Stimulated activated CD8-positive, alpha-beta memory T cell treated with anti-CD3 and anti-CD28 coated beads, Interleukin-4, amount 100 ng/mL, for 4 hours (primary cell): ENCODE results near the gene MATN1.

ENCODE experiments used
- DNase-seq, 2 donors: peaks; one replicate each; pipeline ENCODE4 v3.0.0-alpha.2; 2020; ENCODE audit warnings: low read depth in 2 of 2, low spot score in 1 of 2

MATN1 gene

GRCh38 chr1:30732277-30732996, 9.1 kb upstream of the MATN1 start:
- DNase-seq: no peak

DNA sequence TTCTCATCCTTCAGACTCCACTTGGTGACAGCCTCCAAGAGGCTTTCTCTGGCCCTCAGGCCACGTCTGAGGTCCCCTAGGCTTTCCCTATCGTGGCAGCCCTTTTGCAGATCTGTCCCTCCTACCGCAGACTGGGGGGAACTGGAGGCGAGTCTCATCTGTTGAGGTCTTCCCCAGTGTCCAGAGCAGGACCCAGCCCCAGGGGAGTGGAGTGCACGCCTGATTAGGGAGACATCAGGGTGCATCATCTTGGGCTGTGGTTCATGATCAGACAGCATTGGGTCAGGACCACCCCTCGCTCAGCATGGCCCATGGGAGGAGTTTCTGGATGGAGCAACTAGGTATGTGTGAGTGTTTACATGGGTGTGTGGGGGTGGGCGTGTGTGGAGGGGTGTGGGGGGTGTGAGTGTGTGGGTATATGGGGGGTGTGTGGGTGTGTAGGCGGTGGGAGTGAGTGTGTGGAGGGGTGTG, 8.5 kb upstream of the MATN1 start:
- no peak for DNase-seq

GRCh38 chr1:30731109-30731805, 7.9 kb upstream of the MATN1 start:
- no peak for DNase-seq

GRCh38 chr1:30730346-30731108, 7.1 kb upstream of the MATN1 start:
- no peak for DNase-seq

- DNase-seq: no peak
These were observed 6.5 kb upstream of the MATN1 start for GRCh38 chr1:30729901-30730300.

DNA sequence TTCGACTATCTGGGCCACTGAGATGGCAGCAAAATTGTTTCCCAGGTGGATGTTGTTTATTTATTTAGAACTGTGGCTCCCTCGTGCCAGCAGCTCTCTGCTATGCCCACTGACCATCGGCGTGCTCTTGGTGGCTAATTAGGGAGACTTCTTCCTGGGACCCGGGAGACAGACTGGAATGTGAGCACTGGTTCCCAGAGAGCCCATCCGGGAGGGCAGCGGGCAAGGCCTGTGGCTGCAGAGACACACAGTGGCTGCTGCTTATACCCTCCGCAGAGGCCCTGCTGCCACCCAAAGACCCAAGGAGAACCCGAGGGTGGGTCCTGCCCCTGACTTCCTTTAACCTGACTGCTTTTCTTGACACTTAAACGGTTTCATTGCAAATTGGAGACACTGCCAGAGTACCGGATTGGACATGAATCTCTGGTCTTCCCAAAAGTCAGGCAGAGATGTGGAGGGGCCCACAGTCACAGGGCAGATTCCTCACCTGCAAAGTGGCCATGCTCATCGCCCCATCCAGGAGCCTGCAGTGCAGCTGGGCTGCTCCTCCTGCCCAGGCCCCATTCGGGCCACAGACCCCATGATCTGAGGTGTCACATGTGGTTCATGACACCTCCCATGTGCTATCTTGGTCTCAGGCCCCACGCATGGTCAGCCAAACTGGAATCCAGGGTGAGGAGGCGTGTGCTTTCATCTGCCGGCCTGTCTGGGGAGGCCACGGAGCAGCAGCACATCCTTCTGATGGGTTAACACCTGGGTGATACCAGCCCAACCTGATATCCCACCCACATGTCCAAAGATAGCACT, 5.7 kb upstream of the MATN1 start:
- no peak for DNase-seq

- DNase-seq: no peak
These were observed 5.0 kb upstream of the MATN1 start for GRCh38 chr1:30728340-30728739.

DNA sequence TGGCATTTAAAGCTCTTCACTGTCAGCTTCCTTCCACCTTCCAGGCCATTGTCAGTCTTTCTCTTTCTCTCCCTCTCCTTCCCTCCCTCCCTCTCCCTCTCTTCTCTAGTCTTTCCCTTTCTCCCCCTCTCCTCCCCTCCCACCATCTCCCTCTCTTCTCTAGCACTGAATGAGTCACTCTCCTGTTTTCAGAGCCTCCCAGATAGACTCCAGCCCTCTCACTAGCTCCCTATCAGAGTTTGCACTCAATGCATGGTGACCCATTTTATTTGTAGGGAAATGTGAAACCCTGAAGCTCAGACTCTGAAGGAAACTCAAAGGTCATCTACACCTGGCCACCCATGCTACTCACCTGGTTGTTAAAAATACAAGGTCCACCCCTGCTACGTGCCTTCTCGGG, 4.4 kb upstream of the MATN1 start:
- DNase-seq: no peak

GRCh38 chr1:30726773-30727684, 3.6 kb upstream of the MATN1 start:
- no peak for DNase-seq

GRCh38 chr1:30726236-30726635, 2.9 kb upstream of the MATN1 start:
- no peak for DNase-seq

DNA sequence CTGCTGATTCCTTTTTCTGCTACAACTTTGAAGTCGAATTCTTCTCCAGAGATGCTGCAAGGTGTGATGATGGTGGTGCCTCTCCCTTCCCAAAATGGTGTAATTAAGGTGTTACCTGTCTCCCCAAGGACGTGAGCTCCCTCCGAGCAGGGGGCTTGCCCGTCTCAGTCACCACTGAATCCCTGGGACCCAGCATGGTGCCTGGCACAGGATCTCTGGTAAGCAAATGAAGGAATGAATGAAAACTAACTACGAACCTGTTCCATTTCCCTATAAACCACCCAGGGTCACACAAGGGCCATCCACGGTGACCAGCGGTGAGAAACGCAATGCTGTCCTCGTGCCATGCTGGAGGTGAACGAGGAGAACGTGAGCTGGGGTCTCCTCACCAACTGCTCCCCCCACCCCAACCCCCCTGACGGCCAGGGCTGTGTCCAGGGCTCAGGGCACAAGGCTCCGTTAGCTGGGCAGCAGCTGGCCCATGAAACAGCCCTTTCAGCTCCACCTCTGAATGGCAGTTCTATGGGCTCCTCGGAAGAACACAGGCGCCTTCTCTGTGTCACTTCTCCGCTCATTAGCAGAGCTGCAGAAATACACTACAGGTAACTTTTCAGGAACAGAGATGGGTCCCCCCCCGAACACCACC, 2.2 kb upstream of the MATN1 start:
- no peak for DNase-seq

DNA sequence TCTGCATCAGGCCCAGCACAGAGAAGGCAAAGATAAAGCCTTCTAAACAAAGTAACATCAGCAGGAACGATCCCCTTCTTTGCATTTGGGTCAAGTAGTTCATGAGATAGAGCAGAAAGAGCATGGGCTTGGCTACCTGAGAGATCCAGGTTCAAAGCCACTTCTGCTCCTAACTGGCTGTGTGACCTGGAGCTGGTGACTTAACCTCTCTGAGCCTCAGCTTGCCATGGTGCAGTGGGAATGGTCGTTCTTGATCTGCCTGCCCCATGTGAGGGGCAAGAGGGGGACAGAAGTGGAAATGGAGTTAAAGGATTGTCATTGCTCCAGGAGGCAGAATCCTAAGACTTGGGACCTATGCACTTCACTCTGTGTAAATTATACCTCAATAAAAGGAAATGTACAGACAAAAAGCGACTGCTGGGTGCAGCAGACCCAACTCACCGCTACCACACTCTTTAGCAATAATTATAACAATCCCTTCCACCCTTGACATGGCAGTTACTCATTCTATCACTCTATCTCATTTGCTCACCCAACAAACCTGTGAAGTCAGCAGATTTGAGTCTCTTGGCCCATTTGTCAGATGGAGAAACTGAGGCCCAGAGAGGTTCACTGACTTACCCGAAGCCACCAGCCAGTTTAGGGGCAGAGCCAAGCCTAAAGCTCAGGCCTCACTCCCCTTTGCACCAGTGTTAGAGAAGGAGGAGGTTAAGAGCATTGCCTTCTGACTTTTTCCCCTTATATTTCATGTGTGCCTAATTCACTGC, 1.5 kb upstream of the MATN1 start:
- no peak for DNase-seq

DNA sequence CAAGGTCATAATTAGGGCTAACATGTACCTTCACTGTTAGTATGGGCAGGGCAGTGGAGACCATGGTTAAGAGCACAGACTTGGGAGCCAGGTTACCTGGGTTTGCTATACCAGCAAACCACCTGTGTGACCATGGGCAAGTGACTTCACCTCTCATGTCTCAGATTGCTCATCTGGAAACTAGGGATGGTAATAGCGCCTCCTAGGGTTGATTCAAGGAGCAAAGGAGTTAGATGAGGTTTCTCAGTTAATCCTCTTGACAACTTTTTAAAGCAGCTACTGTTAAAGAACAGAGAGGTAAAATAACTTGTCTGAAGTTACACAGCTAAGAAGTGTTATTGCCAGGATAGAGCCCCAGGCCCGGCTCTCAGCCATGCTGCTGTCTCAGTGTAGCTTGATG, 790 bp upstream of the MATN1 start:
- DNase-seq: no peak

DNA sequence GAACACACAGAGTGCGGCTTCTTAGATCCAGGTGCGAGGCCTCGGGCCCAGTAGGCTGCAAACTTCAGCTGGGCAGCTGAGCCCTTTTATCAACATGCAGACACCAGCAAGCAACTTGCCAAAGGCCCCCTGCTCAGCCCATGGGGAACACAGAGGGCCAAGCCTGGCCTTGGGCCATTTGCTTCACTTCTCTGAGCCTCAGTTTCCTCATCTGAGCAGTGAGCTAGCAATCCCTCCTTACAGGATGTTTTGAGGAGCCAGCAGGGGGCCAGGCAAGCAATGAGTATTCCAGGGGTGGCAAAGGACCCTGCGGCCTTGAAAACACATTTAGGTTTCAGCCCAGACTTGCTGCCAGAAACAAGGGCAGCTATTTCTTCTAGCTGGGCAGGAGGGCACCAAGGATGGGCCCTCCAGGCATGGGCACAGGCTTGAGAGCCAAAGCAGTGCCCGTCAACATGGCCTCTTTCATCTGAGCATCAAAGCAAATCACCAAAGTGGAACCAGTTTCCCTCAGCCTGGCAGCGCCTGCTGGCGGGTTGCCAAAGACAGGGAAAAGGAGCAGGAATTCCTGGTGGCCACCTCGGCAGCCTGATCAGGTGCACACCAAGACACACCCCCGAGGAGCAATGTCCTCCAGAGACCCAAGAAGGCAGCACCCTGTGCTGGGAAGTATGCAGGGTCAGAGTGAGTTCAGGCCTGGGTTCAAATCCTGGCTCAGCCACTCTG, 1.4 kb downstream of the MATN1 start:
- DNase-seq: no peak

DNA sequence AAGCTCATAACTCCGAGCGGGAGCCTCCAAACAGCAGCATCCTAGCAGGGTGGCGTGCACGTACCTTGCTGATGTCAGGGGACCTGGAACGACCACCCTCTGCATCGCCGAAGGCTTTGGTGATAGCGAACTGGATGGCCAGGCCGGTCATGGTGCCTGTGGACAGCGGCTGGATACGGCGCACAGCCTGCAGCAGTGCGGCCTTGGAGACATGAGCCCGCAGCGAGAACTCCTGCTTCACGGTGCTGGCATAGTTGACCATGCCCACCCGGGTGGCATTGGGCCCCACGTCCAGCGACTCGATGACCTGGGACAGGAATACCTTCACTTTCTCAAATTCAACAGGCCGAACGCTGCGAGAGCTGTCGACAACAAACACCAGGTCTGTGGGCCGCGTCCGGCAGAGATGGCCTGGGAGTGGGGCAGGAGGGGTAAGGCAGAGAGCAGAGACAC, 2.0 kb downstream of the MATN1 start:
- no peak for DNase-seq

- no peak for DNase-seq
These were observed 2.8 kb downstream of the MATN1 start for GRCh38 chr1:30720271-30721223.
